Cardiac muscle cell (in vitro differentiated cells and primary cell): ENCODE results near the gene PARD3. TPM values are rescaled to one million over a fixed set of nuclear protein-coding genes. Genes with fewer than 3 reads are reported as not detected.

Source experiments
- DNase-seq, 2 donors: peaks; one replicate each; pipeline versions ENCODE4 v3.0.0 to v3.0.0-alpha.2; 2010 to 2017; ENCODE audit warnings: low read depth in 1 of 2, low spot score in 1 of 2
- H3K27ac ChIP-seq: fragments of 200-600 bp; sonication (generic); 2 replicates; pipeline ENCODE4 v1.5.1; 2016
- H3K27me3 ChIP-seq: fragments of 200-600 bp; sonication (generic); 2 replicates; pipeline ENCODE4 v1.6.0; 2016; ENCODE audit warnings: control low read depth
- H3K36me3 ChIP-seq: fragments of 200-600 bp; sonication (generic); 2 replicates; pipeline ENCODE4 v1.5.1; 2016; ENCODE audit warnings: control low read depth
- H3K4me1 ChIP-seq: fragments of 200-600 bp; sonication (generic); 2 replicates; pipeline ENCODE4 v1.8.1; 2017; ENCODE audit warnings: low read depth, mild to moderate bottlenecking, mixed run types
- H3K4me3 ChIP-seq: fragments of 200-600 bp; sonication (generic); 2 replicates; pipeline ENCODE4 v1.5.1; 2016; ENCODE audit warnings: mild to moderate bottlenecking
- H3K9me3 ChIP-seq: fragments of 200-600 bp; sonication (generic); 2 replicates; pipeline ENCODE4 v1.5.1; 2017; ENCODE audit warnings: low read depth, mild to moderate bottlenecking, control low read depth
- polyA plus RNA-seq: library from polyadenylated mRNA; unstranded; fragments of >200 nt; fragmentation: Nextera tagmentation; extraction: Ambion mirVana; gene quantifications from 2 replicates; pipeline ENCODE4 v1.2.1, GENCODE V29; 2016
- total RNA-seq: library from RNA; depleted of rRNA; stranded (reverse); fragments of >200 nt; gene quantifications from 2 replicates; pipeline ENCODE4 v1.2.3, GENCODE V29; 2016
- TF ChIP-seq, protein P1 (sequence below): IDR thresholded peaks from 2 replicates; pipeline ENCODE4 v1.5.1; 2012; ENCODE audit warnings: low read depth, mild to moderate bottlenecking, low read length

The PARD3 gene
- total and polyA plus RNA-seq, 2 experiments from 2014 or later = 36.5 to 64.8 TPM

DNA sequence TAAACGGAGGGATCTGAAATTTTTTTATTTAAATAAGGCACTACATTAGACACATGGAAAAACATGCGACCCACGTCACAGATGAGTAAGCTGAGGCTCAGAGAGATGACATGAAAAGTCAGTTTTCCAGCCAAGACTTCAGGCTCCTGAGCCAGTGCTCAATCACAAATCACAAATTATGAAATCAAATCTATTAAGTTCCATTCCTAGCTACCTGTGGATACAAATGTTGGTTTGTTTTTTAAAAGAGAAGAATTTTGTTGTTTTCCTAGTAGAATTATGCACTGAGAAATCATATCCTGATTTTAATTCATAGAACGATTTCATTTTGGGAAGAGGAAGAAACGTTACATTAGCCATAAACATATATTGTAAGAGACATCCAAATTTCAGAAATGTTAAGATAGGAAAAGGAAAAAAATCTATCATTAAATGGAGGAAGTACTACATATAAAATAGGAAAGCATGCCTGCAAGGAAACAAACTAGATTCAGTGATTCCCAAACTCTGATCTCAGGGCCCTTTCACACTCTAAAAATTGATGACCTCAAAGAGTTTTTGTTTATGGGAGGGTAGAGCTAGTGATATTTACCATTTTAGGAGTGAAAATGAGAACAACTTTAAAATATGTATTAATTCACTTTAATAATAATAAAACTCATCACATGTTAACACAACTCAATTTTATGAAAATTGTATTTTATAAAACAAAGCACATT is 340.4 kb downstream of the PARD3 start:
- Histone ChIP-seq H3K9me3 (no peaks in the 10 kb centered on the region), H3K36me3 (no peaks in the 10 kb centered on the region), H3K4me3 (no peak overlapping the region), H3K27me3 (no peaks in the 10 kb centered on the region), H3K27ac (no peak overlapping the region), H3K4me1 (peaks cover 26% of the 10 kb centered on the region)
- no peak for DNase-seq
- TF ChIP-seq, protein P1, sequence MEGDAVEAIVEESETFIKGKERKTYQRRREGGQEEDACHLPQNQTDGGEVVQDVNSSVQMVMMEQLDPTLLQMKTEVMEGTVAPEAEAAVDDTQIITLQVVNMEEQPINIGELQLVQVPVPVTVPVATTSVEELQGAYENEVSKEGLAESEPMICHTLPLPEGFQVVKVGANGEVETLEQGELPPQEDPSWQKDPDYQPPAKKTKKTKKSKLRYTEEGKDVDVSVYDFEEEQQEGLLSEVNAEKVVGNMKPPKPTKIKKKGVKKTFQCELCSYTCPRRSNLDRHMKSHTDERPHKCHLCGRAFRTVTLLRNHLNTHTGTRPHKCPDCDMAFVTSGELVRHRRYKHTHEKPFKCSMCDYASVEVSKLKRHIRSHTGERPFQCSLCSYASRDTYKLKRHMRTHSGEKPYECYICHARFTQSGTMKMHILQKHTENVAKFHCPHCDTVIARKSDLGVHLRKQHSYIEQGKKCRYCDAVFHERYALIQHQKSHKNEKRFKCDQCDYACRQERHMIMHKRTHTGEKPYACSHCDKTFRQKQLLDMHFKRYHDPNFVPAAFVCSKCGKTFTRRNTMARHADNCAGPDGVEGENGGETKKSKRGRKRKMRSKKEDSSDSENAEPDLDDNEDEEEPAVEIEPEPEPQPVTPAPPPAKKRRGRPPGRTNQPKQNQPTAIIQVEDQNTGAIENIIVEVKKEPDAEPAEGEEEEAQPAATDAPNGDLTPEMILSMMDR = no peak

DNA sequence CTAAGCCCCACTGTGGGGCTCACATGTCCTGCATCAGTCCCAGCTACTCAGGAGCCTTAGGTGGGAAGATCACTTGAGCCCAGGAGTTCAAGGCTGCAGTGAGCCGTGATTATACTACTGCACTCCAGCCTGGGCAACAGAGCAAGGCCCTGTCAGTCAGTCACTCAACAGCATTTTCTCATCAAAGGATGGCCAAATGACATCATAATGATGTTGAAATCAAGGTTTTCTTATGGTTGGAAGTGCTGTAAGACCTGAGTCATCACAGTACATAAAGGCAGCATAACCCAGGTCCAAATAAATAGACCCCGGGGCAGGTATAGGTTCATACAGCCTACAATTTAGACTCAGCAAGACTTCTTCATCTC is 341.1 kb downstream of the PARD3 start:
- Histone ChIP-seq H3K36me3 (no peaks in the 10 kb centered on the region), H3K9me3 (no peaks in the 10 kb centered on the region), H3K27ac (no peak overlapping the region), H3K27me3 (no peaks in the 10 kb centered on the region), H3K4me3 (no peak overlapping the region), H3K4me1 (peaks cover 24% of the 10 kb centered on the region)
- peak in 1 of 2 donors; percentile 64 for DNase-seq
- TF ChIP-seq, protein P1 = no peak

DNA sequence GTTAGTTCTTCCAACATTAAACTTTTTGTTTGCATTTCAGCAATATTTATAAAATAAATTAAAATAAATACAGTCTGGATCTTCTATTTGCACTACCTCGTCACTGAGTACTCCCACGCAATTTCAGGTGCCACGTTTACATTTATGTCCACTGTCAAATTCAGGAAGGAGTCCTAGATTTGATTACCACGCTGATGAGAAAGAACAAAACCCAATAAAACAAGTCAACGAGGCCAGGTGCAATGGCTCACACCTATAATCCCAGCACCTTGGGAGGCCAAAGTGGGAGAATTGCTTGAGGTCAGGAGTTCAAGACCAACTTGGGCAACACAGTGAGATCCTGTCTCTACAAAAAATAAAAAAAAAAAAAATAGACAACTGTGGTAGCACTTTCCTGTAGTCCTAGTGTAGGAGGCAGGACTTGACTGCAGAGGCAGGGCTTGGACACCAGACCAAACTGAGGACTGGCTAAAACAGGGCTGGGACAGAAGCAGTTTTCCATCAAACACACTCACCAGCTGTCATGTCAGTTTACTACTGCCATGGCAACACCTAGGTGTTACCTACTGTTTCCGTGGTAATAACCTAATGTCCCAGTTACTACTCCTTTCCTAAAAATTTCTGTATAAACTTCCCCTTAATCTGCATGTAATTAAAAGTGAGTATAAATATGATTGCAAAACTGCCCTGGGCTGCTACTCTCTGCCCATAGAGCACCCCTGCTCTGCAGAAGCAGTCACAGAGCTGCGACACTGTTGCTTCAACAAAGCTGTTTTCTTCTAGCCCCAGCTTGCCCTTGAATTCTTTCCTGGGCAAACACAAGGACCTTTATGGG is 341.7 kb downstream of the PARD3 start:
- TF ChIP-seq, protein P1 = no peak
- peak; percentile 3 to 18 for DNase-seq
- H3K36me3 ChIP-seq = no peaks in the 10 kb centered on the region
- H3K4me1 ChIP-seq = peaks cover 28% of the 10 kb centered on the region
- H3K27me3 ChIP-seq = no peaks in the 10 kb centered on the region
- H3K9me3 ChIP-seq = no peaks in the 10 kb centered on the region
- no peak overlapping the region for H3K27ac ChIP-seq
- no peak overlapping the region for H3K4me3 ChIP-seq

DNA sequence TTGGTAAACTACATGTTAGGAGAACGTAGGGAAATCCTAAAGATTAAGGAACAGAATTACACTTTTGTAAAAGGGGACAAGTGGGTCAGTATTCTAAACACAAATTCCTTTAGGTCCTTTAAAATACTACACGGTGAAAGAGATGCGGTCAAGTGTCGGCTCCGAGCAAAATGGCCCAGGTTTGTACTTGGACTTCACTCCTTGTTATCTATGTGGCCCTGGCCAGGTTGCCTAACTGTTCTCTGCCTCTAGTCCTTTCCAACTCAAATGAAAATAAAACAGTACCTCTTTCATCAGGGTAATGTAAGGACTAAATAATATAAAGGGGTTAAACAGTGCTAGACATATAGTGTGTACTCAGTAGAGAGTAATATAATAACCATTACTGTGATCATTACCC is 344.8 kb downstream of the PARD3 start:
- Histone ChIP-seq H3K4me3 (no peak overlapping the region), H3K9me3 (no peaks in the 10 kb centered on the region), H3K27ac (no peak overlapping the region), H3K36me3 (no peaks in the 10 kb centered on the region), H3K4me1 (peaks cover 31% of the 10 kb centered on the region), H3K27me3 (no peaks in the 10 kb centered on the region)
- TF ChIP-seq, protein P1 = no peak
- no peak for DNase-seq

DNA sequence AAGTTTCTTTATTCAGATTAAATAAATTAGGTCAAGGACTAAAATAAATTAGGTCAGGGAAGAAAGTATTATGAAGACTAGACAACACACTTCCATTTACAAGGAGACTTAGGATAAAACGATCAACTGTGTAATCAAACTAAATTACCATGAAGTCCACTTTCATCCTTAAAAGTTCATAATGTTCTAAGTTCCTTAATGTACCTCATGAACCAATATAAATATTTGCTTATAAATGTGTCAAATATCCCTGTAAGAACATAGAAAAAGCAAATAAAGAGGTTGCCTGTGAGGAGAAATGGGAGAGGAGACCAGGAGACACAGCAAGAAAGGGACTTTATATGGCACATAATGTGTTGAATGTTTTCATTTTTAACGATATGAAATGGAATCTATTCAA is 345.6 kb downstream of the PARD3 start:
- Histone ChIP-seq H3K27me3 (no peaks in the 10 kb centered on the region), H3K36me3 (no peaks in the 10 kb centered on the region), H3K9me3 (no peaks in the 10 kb centered on the region), H3K4me1 (peaks cover 31% of the 10 kb centered on the region), H3K4me3 (no peak overlapping the region), H3K27ac (no peak overlapping the region)
- TF ChIP-seq, protein P1 = no peak
- DNase-seq = no peak
